IPS DF 4.7 (cell line): ENCODE data around the gene KCNMB2.

Experiments used
- DNase-seq: peaks from one replicate; pipeline ENCODE4 v3.0.0-alpha.2; 2013; ENCODE audit warnings: low spot score; ENCODE audit errors: extremely low read depth

The KCNMB2 gene

DNA sequence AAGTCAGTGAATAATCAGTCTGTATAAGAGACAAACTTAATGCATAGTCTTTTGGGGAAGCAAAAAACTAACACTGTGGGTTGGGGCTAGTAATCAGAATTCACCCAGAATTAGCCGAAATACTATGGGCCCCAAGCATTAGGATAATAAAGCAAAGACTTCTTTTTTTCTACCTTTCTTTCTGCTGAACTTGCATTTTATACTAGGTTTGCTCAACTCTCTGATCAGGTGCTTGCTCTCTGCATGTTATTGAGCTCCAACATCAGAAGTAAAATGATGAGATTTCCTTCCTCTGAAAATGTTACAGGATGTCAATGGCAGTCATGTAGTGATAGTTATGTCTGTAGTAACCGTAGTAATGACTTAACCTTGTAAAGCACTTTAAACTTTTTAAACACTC, 216.6 kb downstream of the KCNMB2 start:
- no peak for DNase-seq

- DNase-seq: no peak
Observed at GRCh38 chr3:178754852-178755510, 218.7 kb downstream of the KCNMB2 start.

DNA sequence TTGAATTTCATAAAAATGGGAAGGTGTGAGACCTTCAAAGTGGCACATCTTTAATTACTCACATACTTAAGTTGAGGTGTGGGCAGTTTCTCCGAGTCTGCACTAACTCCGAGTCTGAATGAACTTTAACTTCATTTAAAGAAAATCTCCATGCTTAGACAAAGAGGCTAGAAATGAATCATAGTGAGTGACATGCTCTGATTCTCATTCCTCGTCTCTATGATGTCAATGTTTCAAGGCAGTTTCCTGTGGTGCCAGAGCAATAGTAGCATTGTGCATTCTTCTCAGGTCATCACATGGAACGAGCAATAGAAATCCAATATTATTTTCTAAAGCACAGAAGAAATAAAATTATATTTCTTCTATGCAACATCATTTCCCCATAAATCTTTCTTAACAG, 224.8 kb downstream of the KCNMB2 start:
- DNase-seq: no peak

DNA sequence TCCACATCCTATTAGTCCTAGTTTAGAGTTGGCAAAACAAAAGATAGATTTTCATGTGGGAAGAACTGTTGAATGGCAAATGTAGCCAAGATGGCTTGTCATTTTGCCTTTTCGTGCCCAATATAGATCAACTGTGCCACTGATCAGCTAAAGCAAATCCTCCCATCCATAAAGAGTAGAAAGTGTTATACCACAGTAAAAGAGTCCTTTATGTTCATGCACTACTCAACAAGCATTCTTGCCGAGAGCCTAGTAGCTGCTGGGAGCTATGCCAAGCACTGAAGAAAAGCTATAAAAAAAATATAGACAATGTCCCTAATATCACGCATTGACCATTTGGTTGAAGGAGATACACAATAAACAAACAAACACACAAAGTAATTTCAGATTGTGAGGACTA, 225.2 kb downstream of the KCNMB2 start:
- no peak for DNase-seq

GRCh38 chr3:178762385-178762784, 226.1 kb downstream of the KCNMB2 start:
- no peak for DNase-seq

DNA sequence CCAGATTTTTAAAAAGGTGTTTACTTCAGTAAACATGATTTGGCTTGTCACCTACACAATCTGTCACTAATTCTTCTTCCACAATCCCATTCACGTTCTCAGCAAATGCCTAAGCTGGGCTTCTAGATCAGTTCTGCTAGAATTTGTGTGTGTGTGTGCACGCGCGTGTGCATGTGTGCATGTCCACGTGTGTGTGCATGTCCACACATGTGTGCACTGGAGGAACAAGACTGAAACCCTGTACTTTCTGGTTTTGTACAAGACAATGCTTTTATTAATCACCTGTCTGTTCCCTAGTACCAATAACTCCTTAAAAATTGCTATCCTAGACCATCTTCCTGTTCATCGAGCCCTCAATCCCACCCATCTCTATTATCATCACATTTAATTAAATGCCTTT, 229.2 kb downstream of the KCNMB2 start:
- no peak for DNase-seq

- DNase-seq: no peak
Observed at GRCh38 chr3:178767581-178767980, 231.3 kb downstream of the KCNMB2 start.

- no peak for DNase-seq
Observed at GRCh38 chr3:178768072-178768864, 232.0 kb downstream of the KCNMB2 start.

DNA sequence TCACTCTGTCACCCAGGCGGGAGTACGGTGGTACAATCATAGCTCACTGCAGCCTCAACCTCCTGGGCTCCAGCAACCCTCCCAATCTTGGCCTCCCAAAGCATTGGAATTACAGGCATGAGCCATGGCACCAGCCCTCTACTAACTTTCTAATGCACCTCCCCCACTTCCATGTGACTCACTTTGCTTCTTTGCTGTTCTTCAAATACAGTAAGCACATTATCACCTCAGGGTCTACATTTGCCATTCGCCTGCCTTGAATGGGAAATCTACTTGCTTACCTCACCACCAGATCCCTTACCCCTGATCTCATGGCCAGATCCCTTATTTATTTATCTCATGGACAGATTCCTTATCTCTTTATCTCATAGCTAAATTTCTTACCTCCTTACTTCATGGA, 235.3 kb downstream of the KCNMB2 start:
- DNase-seq: no peak

GRCh38 chr3:178772746-178773145, 236.5 kb downstream of the KCNMB2 start:
- no peak for DNase-seq

- no peak for DNase-seq
Observed at GRCh38 chr3:178773358-178773757, 237.1 kb downstream of the KCNMB2 start.

DNA sequence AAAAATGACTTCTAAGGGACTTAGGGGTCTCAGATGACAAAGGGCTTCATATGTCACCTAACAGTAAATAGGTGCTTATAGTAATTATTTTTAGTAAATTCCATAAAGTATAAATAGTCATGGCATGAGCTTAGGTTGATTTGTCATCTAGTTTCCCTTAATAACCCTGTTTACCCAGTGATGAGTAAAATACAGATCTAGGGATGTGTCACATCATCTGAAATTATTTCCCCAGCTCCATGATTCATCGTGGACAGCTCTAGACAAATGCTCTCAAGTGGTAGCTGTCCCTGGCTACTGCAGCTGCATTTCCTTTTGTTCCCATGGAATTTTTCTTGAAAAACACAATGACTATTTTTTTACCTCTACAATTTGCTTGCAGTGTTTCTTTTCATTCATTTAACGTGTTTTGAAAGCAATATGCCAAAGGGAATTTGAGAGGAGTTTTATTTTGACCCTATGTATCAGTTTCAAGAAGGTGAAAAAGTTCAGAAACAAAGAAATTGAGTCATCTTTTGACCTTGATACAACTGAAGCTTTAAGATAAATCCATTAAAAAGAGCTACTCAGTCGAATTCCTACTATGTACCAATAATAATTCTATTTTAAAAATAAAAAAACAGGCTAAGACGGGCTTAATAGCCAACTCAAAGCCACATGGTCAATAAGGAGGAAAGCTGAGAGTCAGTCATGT, 241.6 kb downstream of the KCNMB2 start:
- DNase-seq: no peak

DNA sequence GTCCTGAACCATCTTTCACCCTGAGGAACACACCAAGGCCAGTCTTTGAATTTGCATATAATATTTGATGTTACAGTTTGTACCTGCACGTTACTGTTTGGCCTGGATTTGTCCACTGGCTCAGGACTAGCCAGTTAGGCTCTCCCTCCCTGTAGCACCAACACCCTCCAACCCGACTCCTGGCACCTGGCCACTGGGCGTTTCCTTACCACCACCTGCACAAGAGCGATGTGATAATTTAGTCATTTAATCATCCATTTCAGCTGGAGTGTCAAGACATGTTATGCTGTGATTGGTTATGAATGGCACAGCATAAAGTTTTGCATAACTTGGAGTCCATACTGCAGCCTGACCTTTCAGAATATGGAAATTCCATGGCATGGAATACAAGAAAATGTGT, 242.4 kb downstream of the KCNMB2 start:
- no peak for DNase-seq

- no peak for DNase-seq
Observed at GRCh38 chr3:178785961-178786360, 249.7 kb downstream of the KCNMB2 start.

DNA sequence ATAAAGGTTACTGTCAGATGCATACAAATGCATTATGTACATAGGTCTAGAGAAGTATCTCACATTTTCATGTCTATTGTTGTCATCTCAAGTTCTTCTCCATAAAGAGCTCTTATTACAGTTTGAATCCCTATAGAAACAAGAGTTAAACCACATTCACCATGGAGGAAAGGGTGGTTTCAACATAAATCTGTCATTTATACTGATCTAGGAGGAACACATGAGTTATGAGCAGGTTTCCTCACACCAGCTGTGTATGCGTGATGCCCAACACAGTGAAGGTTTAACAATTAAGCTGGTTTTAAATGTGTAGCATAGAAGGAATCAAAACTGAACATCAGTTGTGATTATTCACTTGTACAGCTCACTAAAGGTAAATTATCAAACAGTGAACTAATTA, 251.7 kb downstream of the KCNMB2 start:
- no peak for DNase-seq

- no peak for DNase-seq
Observed at GRCh38 chr3:178794711-178795110, 258.5 kb downstream of the KCNMB2 start.

GRCh38 chr3:178795349-178795748, 259.1 kb downstream of the KCNMB2 start:
- no peak for DNase-seq

GRCh38 chr3:178802259-178802658, 266.0 kb downstream of the KCNMB2 start:
- no peak for DNase-seq

DNA sequence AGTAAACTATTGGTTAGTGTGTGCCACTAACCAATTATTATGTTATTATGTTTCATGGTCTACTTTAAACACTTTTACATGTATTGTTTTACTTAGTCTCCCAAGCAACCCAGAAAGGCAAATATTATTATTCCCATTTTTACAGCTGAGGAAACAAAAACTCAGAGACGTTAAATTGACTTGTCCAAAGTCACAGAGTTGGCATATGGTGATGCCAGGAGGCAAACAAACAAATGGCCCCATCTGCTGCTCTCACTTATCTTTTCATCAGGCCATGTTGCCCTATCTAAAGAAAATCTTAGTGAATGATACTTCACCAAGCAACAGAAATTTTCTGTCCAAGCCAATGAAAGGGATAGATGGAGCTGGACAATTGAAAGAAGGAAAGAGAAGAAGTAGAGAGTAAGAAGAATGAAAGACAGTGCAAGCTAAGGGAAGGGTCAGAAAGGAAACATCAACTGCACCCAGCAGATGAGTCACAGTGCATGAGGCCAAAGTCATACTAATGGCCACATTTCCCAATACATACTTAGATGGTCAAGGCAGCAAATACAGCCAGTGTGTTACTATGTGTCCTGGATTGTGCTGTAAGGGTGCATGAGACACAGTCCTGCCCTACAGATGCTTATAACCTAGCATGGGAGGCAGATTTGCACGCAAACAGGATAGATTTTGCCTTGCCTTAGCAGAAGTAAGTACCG, 266.9 kb downstream of the KCNMB2 start:
- DNase-seq: no peak

- DNase-seq: no peak
Observed at GRCh38 chr3:178804606-178805005, 268.4 kb downstream of the KCNMB2 start.

GRCh38 chr3:178805741-178806140, 269.5 kb downstream of the KCNMB2 start:
- DNase-seq: no peak

DNA sequence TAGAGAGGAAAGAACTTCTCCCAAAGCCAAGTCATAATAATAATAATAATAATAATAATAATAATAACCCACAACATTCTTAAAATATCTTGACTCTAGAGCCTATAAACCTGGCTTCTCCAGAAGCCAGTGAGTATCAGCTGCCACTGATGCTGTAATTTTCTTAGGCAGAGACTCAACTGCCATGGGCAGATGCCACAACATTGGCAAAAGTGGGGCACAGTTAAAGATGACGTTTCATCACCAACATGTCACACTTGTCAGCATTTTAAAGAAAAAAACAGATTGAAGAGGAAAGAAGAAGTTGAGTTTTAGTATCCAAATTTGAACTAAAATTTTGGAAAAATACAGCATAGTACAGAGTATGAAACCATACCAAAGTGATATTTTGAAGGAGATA, 270.4 kb downstream of the KCNMB2 start:
- no peak for DNase-seq
